ENCODE measurements around the gene B4GALT6.

B4GALT6 gene

DNA sequence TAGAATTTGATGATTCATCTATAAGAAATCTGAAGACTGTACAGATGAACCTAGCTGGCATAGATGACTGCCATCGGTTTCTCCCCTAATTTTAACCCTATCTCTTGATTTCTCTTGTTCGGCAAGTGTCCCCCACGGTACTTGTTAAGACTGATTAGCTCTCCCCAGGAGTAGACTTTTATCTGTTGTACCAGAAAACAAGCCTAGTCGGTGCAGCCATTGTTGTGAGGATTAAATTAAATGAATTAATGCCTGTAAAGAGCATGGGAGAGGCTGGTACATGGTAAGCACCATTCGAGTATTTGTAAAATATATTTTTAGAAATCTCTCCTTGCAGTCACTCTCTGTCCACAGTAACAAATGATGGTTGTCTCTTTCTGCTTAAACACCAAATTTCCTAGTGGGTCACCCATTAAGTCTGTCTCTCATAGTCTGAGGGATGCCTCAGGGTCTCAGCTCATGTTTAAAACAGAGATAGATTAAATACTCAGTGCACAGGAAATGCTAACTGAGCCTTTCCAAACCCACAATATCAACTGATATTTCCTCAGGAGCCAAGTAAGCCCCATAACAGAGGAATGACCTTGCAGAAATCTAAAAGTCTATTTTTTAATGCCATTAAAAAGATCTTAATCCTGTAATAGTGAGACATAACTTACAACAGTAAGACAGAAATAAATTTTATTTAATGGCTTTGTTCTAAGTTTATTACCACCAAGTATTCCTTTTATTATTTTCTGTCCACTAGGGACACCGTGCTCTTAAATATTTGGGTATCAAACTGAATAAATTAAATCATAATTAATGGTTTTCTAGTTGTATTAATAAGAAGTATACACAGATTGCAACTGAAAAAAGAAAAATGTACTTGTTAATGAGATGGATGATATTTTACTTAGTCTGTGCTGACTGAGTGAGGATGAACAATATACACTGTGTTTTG is 2.9 kb upstream of the B4GALT6 start:
- DNase-seq, result peak; percentile 83

DNA sequence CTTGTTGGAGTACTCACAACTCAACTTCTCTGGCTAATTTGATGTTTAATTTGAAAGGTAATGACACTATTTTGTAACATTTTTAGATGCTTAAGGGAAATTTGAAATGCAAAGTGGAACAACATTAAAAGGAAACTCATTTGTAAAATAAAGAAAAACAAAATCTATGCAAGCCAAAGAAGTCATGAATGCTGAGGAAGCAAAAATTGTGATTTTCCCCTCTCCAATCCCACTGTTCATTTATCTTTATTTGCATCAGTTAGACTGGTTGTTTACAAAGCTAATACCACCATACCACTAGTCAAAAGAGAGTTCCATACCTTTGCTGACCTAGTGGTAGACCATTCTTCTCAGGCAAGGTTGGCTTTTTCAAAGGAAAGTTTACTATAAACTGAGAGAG is 2.2 kb upstream of the B4GALT6 start:
- no peak for DNase-seq

DNA sequence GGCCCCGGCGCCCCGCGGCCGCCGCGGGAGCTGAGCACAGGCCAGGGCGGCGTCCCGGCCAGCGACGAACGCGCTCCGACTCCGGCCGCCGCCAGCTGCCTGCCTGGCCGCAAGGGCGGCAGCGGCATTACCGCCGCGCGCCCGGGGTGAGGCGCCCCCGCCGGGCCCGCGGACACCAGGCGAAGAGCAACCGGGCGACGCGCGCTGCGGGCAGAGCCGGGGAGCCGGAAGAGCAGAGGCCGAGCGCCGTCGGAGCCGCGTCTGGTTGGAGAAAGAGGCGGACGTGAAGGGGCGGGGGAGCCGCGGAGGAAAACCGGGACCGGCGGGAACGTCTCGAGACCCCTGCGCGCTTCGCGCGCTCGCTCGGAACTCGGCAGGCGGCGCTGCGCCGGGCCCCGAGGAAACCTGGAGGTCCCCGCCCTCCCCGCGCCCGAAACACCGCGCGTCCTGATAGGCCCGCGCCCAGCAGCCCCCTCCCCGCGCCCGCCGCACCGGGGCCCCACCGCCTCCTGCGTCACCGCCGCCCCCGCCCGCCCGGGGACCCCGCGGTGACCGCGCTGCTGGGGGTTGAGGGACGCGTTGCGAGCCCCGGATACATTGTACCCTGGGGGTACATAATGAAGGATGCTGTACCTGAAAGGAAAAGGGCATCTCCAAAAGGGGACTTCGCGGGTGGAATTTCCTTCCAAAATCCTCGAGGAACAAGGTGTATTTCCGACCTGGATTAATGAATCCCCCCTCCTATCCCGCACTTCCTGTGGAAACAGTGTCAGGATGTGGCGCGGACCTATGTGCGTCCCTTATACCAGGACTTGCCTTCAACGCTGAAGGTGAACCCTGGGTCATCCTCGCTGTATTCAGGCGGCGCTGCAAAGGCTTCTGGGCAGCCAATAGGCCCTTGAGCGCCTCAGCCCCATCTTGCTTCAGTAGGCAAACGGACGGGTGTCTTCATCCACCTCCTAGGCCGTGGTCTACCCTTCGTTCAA is 1.0 kb upstream of the B4GALT6 start:
- peak; percentile 73 for DNase-seq

GRCh38 chr18:31683968-31684278 is 458 bp downstream of the B4GALT6 start:
- DNase-seq, result no peak

DNA sequence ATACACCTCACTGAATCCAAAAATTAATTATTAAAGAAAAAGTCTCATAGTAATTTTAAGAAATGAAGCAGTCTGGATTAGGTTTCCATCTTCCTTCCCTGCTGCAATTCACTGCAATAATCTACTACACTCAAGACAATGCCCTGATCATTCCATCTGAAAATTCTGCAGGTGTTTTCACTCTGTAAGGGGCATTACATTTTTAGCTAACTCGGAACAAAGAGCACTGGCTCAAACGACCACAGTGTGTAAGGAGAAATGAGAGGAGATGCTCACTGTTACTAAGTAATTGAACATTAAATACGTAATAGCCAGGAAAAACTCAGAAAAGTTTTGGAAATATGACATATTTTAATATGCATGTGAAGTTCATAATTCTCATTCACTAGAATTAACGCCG is 1.3 kb downstream of the B4GALT6 start:
- peak; percentile 19 for DNase-seq

- DNase-seq, result peak; percentile 60
Measured at GRCh38 chr18:31680831-31681568, 3.4 kb downstream of the B4GALT6 start.

- DNase-seq, result no peak
Measured at GRCh38 chr18:31680433-31680811, 4.0 kb downstream of the B4GALT6 start.

DNA sequence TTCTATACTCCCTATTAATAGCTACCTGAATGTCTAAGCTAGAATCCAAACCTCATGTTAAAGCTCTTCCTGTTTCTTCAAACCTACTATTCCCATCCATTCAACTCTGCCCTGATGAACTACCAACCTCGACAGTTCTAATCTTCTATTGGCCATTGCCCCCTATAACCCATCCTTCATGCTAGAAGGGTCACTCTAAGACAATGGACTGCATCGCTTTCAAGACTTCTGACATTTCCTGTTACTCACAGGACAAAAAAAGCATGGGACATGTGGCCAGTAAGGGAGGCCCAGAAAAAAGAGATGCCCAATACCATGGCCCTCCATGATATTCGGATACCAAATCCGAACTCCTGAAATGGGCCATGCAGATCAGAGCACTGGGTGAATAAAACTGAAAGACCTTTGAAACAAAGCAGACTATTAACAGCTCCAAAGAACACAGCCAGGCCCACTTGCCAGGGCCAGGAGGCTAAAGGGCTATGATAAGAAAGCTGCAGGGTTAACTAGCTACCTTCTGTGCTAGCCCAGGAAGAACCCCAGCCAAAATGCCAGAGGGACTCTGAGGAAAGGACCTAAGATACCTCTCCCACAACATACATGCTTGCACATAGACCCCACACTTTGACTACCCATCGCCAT is 4.5 kb downstream of the B4GALT6 start:
- DNase-seq, result no peak

- no peak for DNase-seq
Measured at GRCh38 chr18:31679133-31679742, 5.1 kb downstream of the B4GALT6 start.

DNA sequence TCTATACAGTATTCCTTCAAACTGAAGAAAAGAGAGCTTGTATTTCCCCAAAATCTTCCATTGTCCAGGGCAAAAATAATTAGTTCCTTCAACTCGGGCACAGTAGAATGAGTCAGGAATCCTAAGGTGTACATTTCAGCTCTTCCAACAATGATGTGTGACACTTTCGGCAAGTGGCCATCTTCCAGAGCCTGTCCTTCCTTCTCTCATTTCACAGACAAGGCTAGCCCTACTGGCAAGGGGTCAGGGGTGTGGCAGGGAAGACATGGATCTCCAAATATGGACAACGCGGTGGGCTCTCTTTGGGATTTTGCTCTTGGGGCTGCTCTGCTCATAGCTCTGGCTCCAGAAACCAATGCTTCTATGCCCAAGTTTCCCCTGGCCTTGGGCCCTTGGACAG is 6.0 kb downstream of the B4GALT6 start:
- DNase-seq, result no peak

DNA sequence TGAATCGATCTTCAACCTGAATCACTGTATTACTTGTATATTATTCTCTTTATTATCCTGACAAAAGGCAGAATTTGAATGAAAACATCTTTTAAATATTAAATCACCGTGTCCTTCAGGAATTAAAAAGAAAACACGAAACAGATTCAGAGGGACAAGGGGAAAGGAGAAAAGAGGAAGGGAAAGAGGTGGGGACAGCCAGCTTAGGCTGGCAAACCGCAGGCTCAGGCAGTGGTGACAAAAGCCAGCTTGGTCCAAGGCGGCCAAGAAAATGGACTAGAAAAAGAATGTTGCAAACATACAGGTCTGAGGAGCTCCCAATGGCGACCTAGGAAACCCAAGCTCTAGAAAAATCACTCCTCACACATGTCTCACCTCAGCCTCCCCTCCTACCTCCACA is 6.8 kb downstream of the B4GALT6 start:
- no peak for DNase-seq

DNA sequence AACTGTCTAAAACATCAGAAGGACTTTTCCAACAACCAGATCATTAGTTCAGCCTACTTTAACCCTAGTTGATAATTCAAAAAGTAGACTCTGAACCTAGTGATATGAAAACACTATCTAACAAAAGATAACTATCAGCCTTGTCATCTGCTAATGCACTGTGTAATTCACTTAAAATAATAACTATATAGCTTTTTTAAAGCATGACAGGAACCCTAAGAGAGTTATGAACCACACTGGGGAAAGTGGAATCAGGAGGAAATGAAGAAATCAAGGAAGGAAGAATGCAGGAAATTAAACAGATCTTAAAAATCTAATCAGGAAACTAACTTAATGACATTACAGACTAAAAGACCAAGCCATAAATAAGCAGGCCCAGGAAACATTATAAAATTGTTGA is 9.0 kb downstream of the B4GALT6 start:
- no peak for DNase-seq

GRCh38 chr18:31672628-31673135 is 11.7 kb downstream of the B4GALT6 start:
- no peak for DNase-seq

DNA sequence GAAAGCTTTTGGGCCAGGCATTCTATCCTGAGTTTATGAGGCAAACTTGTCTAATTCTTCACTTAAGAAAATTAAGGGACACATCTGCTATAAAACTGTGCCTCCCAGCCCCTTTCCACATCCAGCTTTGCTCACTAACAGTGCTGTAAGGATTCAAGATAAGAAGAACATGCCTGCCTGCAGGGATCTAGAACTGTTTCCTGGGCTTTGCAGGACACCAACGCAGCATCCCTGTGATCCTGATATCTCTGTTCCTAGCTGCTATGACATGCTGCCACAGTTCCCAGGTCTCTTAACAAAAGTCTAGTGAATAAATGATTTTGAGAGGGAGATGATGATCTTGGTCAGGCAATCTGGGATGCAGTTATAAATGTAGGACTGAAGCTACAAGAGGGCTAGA is 12.4 kb downstream of the B4GALT6 start:
- DNase-seq, result no peak

DNA sequence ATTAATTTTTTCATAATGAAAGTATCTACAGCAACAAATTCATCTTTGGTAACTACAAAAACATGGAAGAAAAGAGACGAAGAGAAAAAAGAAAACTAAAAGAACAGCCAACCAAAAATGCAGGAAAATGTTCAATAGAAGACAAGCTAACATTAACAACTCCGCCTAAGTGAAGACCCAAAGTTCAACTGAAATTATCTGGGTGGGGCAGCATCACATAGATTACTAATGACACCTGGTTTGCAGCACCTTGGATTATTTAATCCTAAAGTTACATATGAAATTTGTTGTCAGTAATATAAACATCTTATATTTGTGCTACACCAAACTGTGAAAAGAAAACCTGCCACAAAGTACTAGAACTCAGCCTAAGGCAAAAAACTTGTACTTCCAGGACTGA is 14.8 kb downstream of the B4GALT6 start:
- DNase-seq, result no peak

GRCh38 chr18:31667185-31667584 is 17.2 kb downstream of the B4GALT6 start:
- no peak for DNase-seq

- DNase-seq, result no peak
Measured at GRCh38 chr18:31666055-31666454, 18.3 kb downstream of the B4GALT6 start.

DNA sequence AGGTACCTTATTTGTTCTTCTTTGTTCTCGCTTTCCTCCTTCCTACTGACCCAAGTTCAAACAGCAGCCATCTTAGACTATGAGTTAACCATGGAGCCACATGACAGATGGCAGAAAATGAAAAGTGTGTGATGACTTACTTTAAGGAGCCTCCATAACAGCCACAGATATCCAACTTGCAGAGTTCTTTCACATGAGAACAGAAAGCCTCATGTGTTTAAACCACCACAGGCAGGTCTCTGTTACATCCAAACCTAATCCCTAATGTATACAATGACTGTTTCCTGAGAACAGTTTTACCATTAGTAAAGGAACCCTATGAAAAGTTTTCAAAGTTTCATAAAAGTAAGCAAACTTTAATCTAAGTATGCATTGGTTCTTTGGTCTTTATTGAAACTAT is 20.3 kb downstream of the B4GALT6 start:
- DNase-seq, result no peak

GRCh38 chr18:31661965-31662364 is 22.4 kb downstream of the B4GALT6 start:
- DNase-seq, result no peak

DNA sequence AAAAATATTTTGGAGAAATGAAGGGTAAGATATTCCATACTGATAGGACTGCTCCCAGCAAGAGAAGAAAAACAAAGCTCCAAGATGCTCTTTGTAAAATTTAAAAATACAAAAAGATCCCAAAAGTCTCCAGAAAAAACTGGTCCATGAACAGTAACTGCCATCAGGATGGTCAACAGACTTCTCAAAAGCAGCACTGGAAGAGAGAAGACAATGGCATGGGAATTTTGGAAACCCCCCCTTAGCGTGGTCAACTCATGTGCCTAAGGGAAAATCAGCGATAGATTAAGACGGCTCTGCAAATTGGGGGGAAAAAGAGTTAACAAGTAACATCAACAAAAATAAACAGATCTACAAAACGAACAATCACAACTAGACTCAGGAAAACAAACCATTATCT is 23.6 kb downstream of the B4GALT6 start:
- DNase-seq, result no peak

DNA sequence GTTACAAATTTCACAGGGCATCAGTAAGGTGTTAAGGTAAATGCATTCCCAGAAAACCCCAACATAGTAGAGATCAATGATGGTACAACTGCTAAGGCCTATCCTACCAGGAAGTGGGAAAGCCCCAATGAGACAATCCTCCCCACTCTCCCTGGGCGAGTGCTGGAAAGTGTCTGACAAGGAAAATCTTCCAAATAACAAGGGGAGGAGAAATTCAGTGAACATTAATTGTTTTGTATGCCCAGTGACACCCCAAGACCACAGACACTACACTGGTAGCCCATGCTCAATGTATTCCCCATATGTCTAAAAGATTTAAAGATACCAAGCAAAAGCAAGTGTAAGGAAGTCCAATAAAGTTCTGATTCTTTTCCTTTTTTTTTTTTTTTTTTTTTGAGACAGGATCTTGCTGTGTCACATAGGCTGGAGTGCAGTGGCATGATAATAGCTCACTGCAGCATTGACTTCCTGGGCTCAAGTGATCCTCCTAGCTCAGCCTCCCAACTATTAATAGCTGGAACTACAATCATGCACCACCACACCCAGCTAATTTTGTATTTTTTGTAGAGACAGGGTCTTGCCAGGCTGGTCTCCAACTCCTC is 24.7 kb downstream of the B4GALT6 start:
- no peak for DNase-seq

Data from hematopoietic multipotent progenitor cell treated with erythropoietin and hydrocortisone succinate and interleukin-3 and kit ligand, for 8 days (in vitro differentiated cells).